B cell (primary cell): ENCODE measurements around the gene RFT1.

Experiments used
- EZH2 ChIP-seq: IDR thresholded peaks from 2 replicates; pipeline ENCODE4 v1.6.1; 2012; ENCODE audit warnings: borderline replicate concordance, low read depth, mild to moderate bottlenecking, moderate library complexity, low read length; ENCODE audit not compliant: insufficient read depth, poor library complexity, severe bottlenecking
- TF ChIP-seq, protein P1 (sequence below): fragments of 200-600 bp; IDR thresholded peaks from one replicate; pipeline ENCODE4 v1.8.0; 2022; ENCODE audit warnings: antibody characterized with exemption, mild to moderate bottlenecking

DNA sequence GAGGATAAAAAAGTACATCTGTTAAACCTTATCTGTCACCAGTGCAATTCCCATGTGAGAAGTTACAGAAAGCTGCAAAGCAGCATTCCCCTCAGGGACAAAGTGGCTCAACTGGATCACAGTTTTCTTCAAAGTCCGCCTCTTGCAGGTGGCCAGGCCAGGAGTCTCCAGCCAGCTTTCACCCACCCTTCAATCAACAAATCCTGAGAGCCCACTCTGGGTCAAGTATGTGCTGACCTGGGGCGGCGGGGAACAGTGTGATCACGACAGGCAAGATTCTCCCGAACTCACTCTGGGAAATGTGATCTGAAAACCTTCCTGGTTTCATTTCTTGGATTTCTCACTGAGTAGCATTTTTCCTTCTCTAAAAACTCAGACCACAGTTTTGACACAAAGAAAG, 39.2 kb downstream of the RFT1 start:
- TF ChIP-seq, protein P1, sequence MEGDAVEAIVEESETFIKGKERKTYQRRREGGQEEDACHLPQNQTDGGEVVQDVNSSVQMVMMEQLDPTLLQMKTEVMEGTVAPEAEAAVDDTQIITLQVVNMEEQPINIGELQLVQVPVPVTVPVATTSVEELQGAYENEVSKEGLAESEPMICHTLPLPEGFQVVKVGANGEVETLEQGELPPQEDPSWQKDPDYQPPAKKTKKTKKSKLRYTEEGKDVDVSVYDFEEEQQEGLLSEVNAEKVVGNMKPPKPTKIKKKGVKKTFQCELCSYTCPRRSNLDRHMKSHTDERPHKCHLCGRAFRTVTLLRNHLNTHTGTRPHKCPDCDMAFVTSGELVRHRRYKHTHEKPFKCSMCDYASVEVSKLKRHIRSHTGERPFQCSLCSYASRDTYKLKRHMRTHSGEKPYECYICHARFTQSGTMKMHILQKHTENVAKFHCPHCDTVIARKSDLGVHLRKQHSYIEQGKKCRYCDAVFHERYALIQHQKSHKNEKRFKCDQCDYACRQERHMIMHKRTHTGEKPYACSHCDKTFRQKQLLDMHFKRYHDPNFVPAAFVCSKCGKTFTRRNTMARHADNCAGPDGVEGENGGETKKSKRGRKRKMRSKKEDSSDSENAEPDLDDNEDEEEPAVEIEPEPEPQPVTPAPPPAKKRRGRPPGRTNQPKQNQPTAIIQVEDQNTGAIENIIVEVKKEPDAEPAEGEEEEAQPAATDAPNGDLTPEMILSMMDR: no peak
- no peak for TF ChIP-seq EZH2
